ENCODE data around the gene MED13L.
"Not testable (repeated sequence)": the region's sequence is repeated elsewhere in the genome, so short reads cannot be mapped to it uniquely, and the experiment has no call there.

The MED13L gene

DNA sequence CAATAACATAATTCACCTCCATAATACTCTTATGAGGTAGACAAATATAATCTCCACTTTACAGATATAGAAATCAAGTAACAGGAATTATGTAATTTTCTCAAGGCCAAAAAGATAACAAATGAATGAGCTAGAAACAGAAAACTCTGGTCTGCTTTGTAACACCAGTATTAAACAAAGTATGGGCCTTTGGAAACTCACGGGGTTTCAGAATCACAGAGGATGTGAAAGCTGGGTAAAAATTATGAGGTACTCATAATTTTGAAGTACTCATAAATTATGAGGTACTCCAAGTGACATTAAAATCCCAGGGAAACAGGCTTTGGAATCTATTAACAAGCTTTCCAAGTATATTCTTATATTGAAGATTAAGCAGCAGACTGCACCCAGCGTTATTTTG, 140.2 kb downstream of the MED13L start:
- no peak for DNase-seq (ENCODE audit: low spot score)
- no peak overlapping the region for H3K4me3 ChIP-seq
- H3K27ac ChIP-seq, result no peak overlapping the region
- TF ChIP-seq, protein P1, sequence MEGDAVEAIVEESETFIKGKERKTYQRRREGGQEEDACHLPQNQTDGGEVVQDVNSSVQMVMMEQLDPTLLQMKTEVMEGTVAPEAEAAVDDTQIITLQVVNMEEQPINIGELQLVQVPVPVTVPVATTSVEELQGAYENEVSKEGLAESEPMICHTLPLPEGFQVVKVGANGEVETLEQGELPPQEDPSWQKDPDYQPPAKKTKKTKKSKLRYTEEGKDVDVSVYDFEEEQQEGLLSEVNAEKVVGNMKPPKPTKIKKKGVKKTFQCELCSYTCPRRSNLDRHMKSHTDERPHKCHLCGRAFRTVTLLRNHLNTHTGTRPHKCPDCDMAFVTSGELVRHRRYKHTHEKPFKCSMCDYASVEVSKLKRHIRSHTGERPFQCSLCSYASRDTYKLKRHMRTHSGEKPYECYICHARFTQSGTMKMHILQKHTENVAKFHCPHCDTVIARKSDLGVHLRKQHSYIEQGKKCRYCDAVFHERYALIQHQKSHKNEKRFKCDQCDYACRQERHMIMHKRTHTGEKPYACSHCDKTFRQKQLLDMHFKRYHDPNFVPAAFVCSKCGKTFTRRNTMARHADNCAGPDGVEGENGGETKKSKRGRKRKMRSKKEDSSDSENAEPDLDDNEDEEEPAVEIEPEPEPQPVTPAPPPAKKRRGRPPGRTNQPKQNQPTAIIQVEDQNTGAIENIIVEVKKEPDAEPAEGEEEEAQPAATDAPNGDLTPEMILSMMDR (IDR thresholded peaks at IDR 0.05), result no peak

- Histone ChIP-seq H3K4me3 (no peak overlapping the region), H3K27ac (no peak overlapping the region)
- no peak for DNase-seq (ENCODE audit: low spot score)
- TF ChIP-seq, protein P1 (IDR thresholded peaks at IDR 0.05), result no peak
Observed at GRCh38 chr12:116136340-116136739, 141.2 kb downstream of the MED13L start.

GRCh38 chr12:116135209-116135930, 142.1 kb downstream of the MED13L start:
- no peak overlapping the region for H3K4me3 ChIP-seq
- H3K27ac ChIP-seq, result no peak overlapping the region
- no peak for DNase-seq (ENCODE audit: low spot score)
- TF ChIP-seq, protein P1 (IDR thresholded peaks at IDR 0.05), result no peak

GRCh38 chr12:116133636-116134214, 143.8 kb downstream of the MED13L start:
- Histone ChIP-seq H3K4me3 (no peak overlapping the region), H3K27ac (peak overlapping the region in 1 of 2 donors; percentile 9)
- TF ChIP-seq, protein P1 (IDR thresholded peaks at IDR 0.05), result no peak
- no peak for DNase-seq (ENCODE audit: low spot score)

- no peak for DNase-seq (ENCODE audit: low spot score)
- H3K4me3 ChIP-seq, result no peak overlapping the region
- H3K27ac ChIP-seq, result no peak overlapping the region
- TF ChIP-seq, protein P1 (IDR thresholded peaks at IDR 0.05), result no peak
Observed at GRCh38 chr12:116133149-116133548, 144.3 kb downstream of the MED13L start.

- not testable (repeated sequence) for DNase-seq (ENCODE audit: low spot score); H3K4me3 ChIP-seq; H3K27ac ChIP-seq
Observed at GRCh38 chr12:116131987-116132386, 145.5 kb downstream of the MED13L start.

GRCh38 chr12:116131176-116131575, 146.3 kb downstream of the MED13L start:
- H3K27ac ChIP-seq, result no peak overlapping the region

More at GRCh38 chr12:116131176-116131575, 146.3 kb downstream of the MED13L start:
- no peak overlapping the region for H3K4me3 ChIP-seq
- DNase-seq (ENCODE audit: low spot score), result no peak
- TF ChIP-seq, protein P1 (IDR thresholded peaks at IDR 0.05), result no peak

Data from coronary artery (tissue), 2 donors.